GM21423 (cell line): Measurements from ENCODE around the gene CRYBA2.

ENCODE experiments used
- ATAC-seq: cut with Tn5 transposase; IDR thresholded peaks from one replicate; pipeline ENCODE4 v1.9.1; 2021; ENCODE audit warnings: mild to moderate bottlenecking, moderate library complexity; ENCODE audit not compliant: unreplicated experiment

The CRYBA2 gene

DNA sequence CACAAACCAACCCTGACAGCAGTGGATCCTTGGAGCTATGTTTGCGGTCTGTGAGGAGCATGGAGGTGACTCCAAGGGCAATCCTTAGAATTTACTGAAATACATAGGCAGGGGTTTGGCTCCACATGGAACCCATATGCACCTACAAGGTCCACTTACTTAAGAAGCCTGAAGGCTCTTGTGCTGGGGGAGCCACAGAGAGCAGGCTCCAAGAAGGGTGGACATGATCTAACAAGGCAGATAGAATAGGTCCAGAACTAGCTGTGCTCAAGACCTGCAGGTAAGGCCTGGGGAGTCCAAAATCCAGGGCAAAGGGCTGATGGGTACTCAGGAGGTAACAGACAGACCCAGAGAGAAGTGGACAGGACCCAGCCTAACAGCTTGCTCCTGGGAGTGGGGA is 34.9 kb downstream of the CRYBA2 start:
- no peak for ATAC-seq

- ATAC-seq, result no peak
Observed at GRCh38 chr2:218957671-218958070, 35.6 kb downstream of the CRYBA2 start.

GRCh38 chr2:218956039-218956438 is 37.2 kb downstream of the CRYBA2 start:
- no peak for ATAC-seq

DNA sequence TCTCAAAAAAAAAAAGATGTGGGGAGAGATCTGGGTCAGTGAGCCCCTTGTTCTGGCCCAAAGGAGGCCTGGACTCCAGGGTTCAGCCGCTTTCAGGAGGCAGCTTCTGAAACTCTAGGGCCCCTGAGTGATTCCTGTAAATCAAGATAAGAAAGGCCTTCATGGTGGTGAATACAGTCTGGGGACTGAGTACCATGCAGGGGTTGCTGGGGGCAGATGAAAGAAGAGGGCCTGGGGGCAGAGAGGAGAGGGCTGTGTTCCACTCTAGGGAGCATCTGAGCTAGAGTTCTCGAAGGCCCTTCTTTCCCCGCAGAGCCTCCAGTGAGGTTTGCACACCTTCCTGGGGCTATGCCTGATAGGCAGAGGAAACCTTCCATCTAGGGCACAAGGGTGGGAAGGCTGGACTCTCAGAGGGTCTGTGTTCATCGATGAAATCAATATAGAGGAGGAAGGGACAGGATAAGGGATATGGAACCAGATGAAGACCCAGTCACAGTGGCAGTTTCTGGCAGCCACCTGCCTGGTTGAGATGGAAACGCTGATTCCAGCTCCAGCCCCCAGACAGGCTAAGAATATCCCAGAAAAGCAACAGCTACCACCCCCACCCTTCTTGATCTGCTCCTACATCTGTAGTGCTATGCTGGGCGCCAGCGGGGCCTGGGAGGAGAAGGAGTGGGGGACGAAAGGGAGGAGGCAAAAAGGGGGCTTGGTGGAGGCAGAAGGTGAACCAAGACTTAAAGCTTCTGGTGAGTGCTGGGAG is 38.5 kb downstream of the CRYBA2 start:
- no peak for ATAC-seq

GRCh38 chr2:218953366-218953954 is 39.8 kb downstream of the CRYBA2 start:
- ATAC-seq, result no peak

DNA sequence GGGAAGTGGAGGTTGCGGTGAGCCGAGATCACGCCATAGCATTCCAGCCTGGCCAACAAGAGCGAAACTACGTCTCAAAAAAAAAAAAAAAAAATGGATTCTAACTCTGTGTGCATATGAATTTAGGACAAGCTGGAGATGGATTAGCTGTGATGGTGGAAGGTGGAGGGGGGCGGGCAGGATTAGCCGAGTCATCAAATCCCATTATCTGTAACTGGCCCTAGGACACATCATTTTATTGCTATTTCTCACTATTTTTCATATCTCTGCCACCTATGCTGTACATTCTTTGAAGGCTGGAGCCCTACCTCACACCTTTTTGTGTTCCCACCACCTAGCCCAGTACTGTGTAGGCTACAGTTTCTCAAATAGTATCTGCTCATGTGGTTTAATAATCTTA is 41.1 kb downstream of the CRYBA2 start:
- ATAC-seq, result no peak

GRCh38 chr2:218946621-218947020 is 46.6 kb downstream of the CRYBA2 start:
- ATAC-seq, result no peak

DNA sequence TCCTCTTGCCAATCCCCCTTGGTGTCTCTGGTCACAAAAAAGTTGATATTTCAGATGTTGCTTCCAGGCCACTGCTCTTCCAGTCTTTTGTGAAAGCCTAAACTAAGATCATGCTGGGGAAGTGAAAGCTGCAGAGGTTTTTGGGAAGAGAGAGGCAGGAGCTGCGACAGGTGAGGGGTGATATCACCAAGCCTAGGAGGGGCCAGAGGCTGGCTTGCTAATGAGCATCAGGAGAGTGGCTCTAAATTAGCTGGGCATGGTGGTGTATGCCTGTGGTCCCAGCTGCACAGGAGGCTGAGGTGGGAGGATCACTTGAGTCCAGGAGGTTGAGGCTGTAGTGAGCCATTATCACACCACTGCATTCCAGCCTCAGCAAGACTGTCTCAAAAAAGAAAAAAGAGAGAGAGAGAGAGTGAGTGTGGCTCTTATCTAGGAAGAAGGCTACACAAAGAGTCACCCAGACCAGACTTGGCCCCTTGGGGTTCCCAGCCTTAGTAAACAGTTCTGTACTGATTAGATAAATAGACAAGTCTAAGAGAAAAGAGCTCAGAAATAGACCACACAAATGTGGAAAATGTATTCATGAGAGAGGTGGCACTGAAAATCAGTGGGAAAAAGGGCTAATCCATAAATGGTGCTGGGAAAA is 48.3 kb downstream of the CRYBA2 start:
- no peak for ATAC-seq
